Large intestine (tissue), 3 donors: ENCODE measurements around the gene TMEM259. TPM values are rescaled to one million over a fixed set of nuclear protein-coding genes. Genes with fewer than 3 reads are reported as not detected.

Experiments
- DNase-seq, 2 donors: peaks; one replicate each; pipeline versions ENCODE4 v3.0.0 to v3.0.0-alpha.2; 2013
- H3K27ac ChIP-seq: one replicate; pipeline ENCODE4 v1.5.1; 2013; ENCODE audit warnings: low read length
- H3K27me3 ChIP-seq: 2 replicates; pipeline ENCODE4 v1.6.1; 2013; ENCODE audit warnings: low read length; ENCODE audit not compliant: control insufficient read depth, insufficient read depth
- H3K36me3 ChIP-seq: 2 replicates; pipeline ENCODE4 v1.6.1; 2013; ENCODE audit warnings: low read length; ENCODE audit not compliant: control insufficient read depth, insufficient read depth
- H3K4me1 ChIP-seq: one replicate; pipeline ENCODE4 v1.6.1; 2013; ENCODE audit warnings: low read length; ENCODE audit not compliant: control insufficient read depth, insufficient read depth
- H3K4me3 ChIP-seq: one replicate; pipeline ENCODE4 v1.5.1; 2013; ENCODE audit warnings: low read length
- H3K9me3 ChIP-seq: one replicate; pipeline ENCODE4 v1.6.1; 2013; ENCODE audit warnings: mild to moderate bottlenecking, low read depth, low read length, moderate library complexity; ENCODE audit not compliant: control insufficient read depth
- WGBS: methylation state at CpG from one replicate; pipeline ENCODE4 v1.1.5; 2013; ENCODE audit warnings: low lambda C conversion rate; ENCODE audit not compliant: insufficient coverage; 5-methylcytosine and 5-hydroxymethylcytosine counted together
- polyA plus RNA-seq: library from polyadenylated mRNA; unstranded; fragments of 120-200 nt; gene quantifications from one replicate; pipeline ENCODE4 v1.2.1, GENCODE V29; 2013

The TMEM259 gene
- polyA plus RNA-seq, 1 donor = 144 TPM

- no CpG with 5 or more reads among the region's 20 CpGs for WGBS
- no peaks in the 10 kb centered on the region for H3K27me3 ChIP-seq
- DNase-seq = no peak
Observed at GRCh38 chr19:1055886-1056620, 35.1 kb upstream of the TMEM259 start.

GRCh38 chr19:1055028-1055425 lies 34.1 kb upstream of the TMEM259 start:
- no peaks in the 10 kb centered on the region for H3K27me3 ChIP-seq
- no CpG with 5 or more reads among the region's 14 CpGs for WGBS
- peaks cover 59% of the 10 kb centered on the region for H3K9me3 ChIP-seq
- no peak overlapping the region for H3K4me3 ChIP-seq
- H3K36me3 ChIP-seq = no peaks in the 10 kb centered on the region
- no peak overlapping the region for H3K27ac ChIP-seq
- DNase-seq = no peak
- H3K4me1 ChIP-seq = no peaks in the 10 kb centered on the region

More at GRCh38 chr19:1055886-1056620, 35.1 kb upstream of the TMEM259 start:
- Histone ChIP-seq H3K9me3 (peaks cover 55% of the 10 kb centered on the region), H3K36me3 (no peaks in the 10 kb centered on the region), H3K4me3 (no peak overlapping the region), H3K27ac (no peak overlapping the region), H3K4me1 (no peaks in the 10 kb centered on the region)

GRCh38 chr19:1054102-1055027 lies 33.4 kb upstream of the TMEM259 start:
- H3K4me1 ChIP-seq = no peaks in the 10 kb centered on the region
- H3K27ac ChIP-seq = no peak overlapping the region
- no peaks in the 10 kb centered on the region for H3K27me3 ChIP-seq
- no peaks in the 10 kb centered on the region for H3K36me3 ChIP-seq
- 100% methylated on average over 2 of the region's 28 CpGs for WGBS
- peaks cover 59% of the 10 kb centered on the region for H3K9me3 ChIP-seq
- DNase-seq = no peak
- no peak overlapping the region for H3K4me3 ChIP-seq

GRCh38 chr19:1053176-1054101 lies 32.5 kb upstream of the TMEM259 start:
- WGBS = no CpG with 5 or more reads among the region's 31 CpGs
- Histone ChIP-seq H3K9me3 (peaks cover 53% of the 10 kb centered on the region), H3K27me3 (no peaks in the 10 kb centered on the region), H3K4me1 (no peaks in the 10 kb centered on the region), H3K36me3 (no peaks in the 10 kb centered on the region), H3K4me3 (no peak overlapping the region), H3K27ac (no peak overlapping the region)
- DNase-seq = no peak

GRCh38 chr19:1052349-1052975 lies 31.5 kb upstream of the TMEM259 start:
- no peaks in the 10 kb centered on the region for H3K4me1 ChIP-seq
- H3K27ac ChIP-seq = no peak overlapping the region
- H3K36me3 ChIP-seq = no peaks in the 10 kb centered on the region
- no peak for DNase-seq
- no peak overlapping the region for H3K4me3 ChIP-seq
- H3K27me3 ChIP-seq = no peaks in the 10 kb centered on the region
- H3K9me3 ChIP-seq = peaks cover 44% of the 10 kb centered on the region
- WGBS = no CpG with 5 or more reads among the region's 5 CpGs

GRCh38 chr19:1051791-1052190 lies 30.9 kb upstream of the TMEM259 start:
- H3K27me3 ChIP-seq = no peaks in the 10 kb centered on the region
- no peaks in the 10 kb centered on the region for H3K4me1 ChIP-seq
- no CpG with 5 or more reads among the region's 17 CpGs for WGBS
- H3K27ac ChIP-seq = no peak overlapping the region
- H3K4me3 ChIP-seq = no peak overlapping the region
- DNase-seq = no peak
- H3K36me3 ChIP-seq = no peaks in the 10 kb centered on the region
- H3K9me3 ChIP-seq = peaks cover 41% of the 10 kb centered on the region

GRCh38 chr19:1050989-1051788 lies 30.3 kb upstream of the TMEM259 start:
- H3K9me3 ChIP-seq = peaks cover 41% of the 10 kb centered on the region
- no peak overlapping the region for H3K4me3 ChIP-seq
- no CpG with 5 or more reads among the region's 31 CpGs for WGBS
- H3K27me3 ChIP-seq = no peaks in the 10 kb centered on the region
- no peak overlapping the region for H3K27ac ChIP-seq
- no peaks in the 10 kb centered on the region for H3K36me3 ChIP-seq
- H3K4me1 ChIP-seq = no peaks in the 10 kb centered on the region
- DNase-seq = no peak

- no peak for DNase-seq
- Histone ChIP-seq H3K9me3 (peaks cover 34% of the 10 kb centered on the region), H3K4me3 (no peak overlapping the region), H3K27ac (no peak overlapping the region), H3K36me3 (no peaks in the 10 kb centered on the region), H3K27me3 (no peaks in the 10 kb centered on the region), H3K4me1 (no peaks in the 10 kb centered on the region)
- WGBS = no CpG with 5 or more reads among the region's 11 CpGs
Observed at GRCh38 chr19:1049800-1050199, 28.9 kb upstream of the TMEM259 start.

GRCh38 chr19:1049106-1049505 lies 28.2 kb upstream of the TMEM259 start:
- no peaks in the 10 kb centered on the region for H3K4me1 ChIP-seq
- WGBS = no CpG with 5 or more reads among the region's 17 CpGs
- no peak overlapping the region for H3K4me3 ChIP-seq
- no peaks in the 10 kb centered on the region for H3K36me3 ChIP-seq
- H3K27ac ChIP-seq = no peak overlapping the region
- H3K9me3 ChIP-seq = peaks cover 28% of the 10 kb centered on the region
- H3K27me3 ChIP-seq = no peaks in the 10 kb centered on the region
- DNase-seq = no peak
